Gastroesophageal sphincter (tissue), 3 donors: Measurements from ENCODE around the gene TGIF2.

Experiments
- CTCF ChIP-seq, 4 experiments: fragments of 200-600 bp in 2 of 4; fragments of 450-650 bp in 2 of 4; sonication (generic) in 1 of 4; IDR thresholded peaks; one replicate each; pipeline ENCODE4 v1.5.1; 2017 to 2019; ENCODE audit warnings: antibody characterized with exemption in 4 of 4, mild to moderate bottlenecking in 2 of 4, moderate library complexity in 2 of 4
- EP300 ChIP-seq: sonication (generic); formaldehyde crosslinking; IDR thresholded peaks from one replicate; pipeline ENCODE4 v1.6.1; 2017; ENCODE audit warnings: antibody characterized with exemption, mild to moderate bottlenecking
- POLR2A ChIP-seq, 2 donors: fragments of 450-650 bp; IDR thresholded peaks; one replicate each; pipeline ENCODE4 v1.6.1; 2017; ENCODE audit warnings: antibody characterized with exemption in 2 of 2, mild to moderate bottlenecking in 2 of 2, moderate library complexity in 1 of 2
- POLR2AphosphoS5 ChIP-seq: sonication (generic); formaldehyde crosslinking; IDR thresholded peaks from one replicate; pipeline ENCODE4 v1.6.1; 2017; ENCODE audit warnings: antibody characterized with exemption

- TF ChIP-seq CTCF (IDR thresholded peaks at IDR 0.05): no peak
- TF ChIP-seq POLR2AphosphoS5: no peak
- no peak for TF ChIP-seq EP300
- no peak for TF ChIP-seq POLR2A (IDR thresholded peaks at IDR 0.05)
These were observed 27.2 kb upstream of the TGIF2 start for GRCh38 chr20:36546111-36546736.
